ENCODE measurements around the gene CD84. TPM values are rescaled to one million over a fixed set of nuclear protein-coding genes. Genes with fewer than 3 reads are reported as not detected.

The CD84 gene
- total RNA-seq, 2 experiments from 2014 or later, result 32.7 to 36.9 TPM

- H3K9me3 Mint-ChIP-seq, result no peaks in the 10 kb centered on the region
- peaks cover 59% of the 10 kb centered on the region for H3K36me3 ChIP-seq (ENCODE audit: insufficient read depth, low read length)
- no peak overlapping the region for H3K4me3 ChIP-seq (ENCODE audit: low read length)
- DNase-seq (no peak), ATAC-seq (ENCODE audit: poor library complexity) (no peak)
- peaks cover 52% of the 10 kb centered on the region for H3K4me1 Mint-ChIP-seq (ENCODE audit: low read depth)
- H3K27me3 Mint-ChIP-seq, result no peaks in the 10 kb centered on the region
- peaks cover 67% of the 10 kb centered on the region for H3K36me3 Mint-ChIP-seq (ENCODE audit: low read depth)
- H3K4me3 Mint-ChIP-seq, result no peak overlapping the region
- no peaks in the 10 kb centered on the region for H3K27me3 ChIP-seq (ENCODE audit: control insufficient read depth in 1 of 2, insufficient read depth in 2 of 2, low read length in 2 of 2)
- H3K9me3 ChIP-seq (ENCODE audit: control insufficient read depth in 1 of 2, insufficient read depth in 1 of 2, low read length in 2 of 2), result no peaks in the 10 kb centered on the region
- ChIA-PET CTCF (interaction anchor here (1.5 kb wide), 1 partner anchor 59 kb away, joined by 3 read pairs; no protein-coding TSS in a partner anchor), POLR2A (no interaction called here)
- no peak overlapping the region for H3K27ac ChIP-seq (ENCODE audit: low read depth in 1 of 2, low read length in 2 of 2)
- H3K27ac Mint-ChIP-seq, result peak overlapping the region; percentile 39
- intact Hi-C loops (cut with DNase I, micrococcal nuclease), result no loop called here
- H3K4me1 ChIP-seq (ENCODE audit: insufficient read depth, low read length), result peaks cover 29% of the 10 kb centered on the region
- no peak for TF ChIP-seq CTCF (IDR thresholded peaks at IDR 0.05)
Observed at GRCh38 chr1:160547422-160547821, 31.9 kb downstream of the CD84 start.

GRCh38 chr1:160546942-160547341 lies 32.4 kb downstream of the CD84 start:
- Histone ChIP-seq H3K4me1 (ENCODE audit: insufficient read depth, low read length) (peaks cover 32% of the 10 kb centered on the region), H3K4me3 (ENCODE audit: low read length) (no peak overlapping the region), H3K27ac (ENCODE audit: low read depth in 1 of 2, low read length in 2 of 2) (no peak overlapping the region), H3K36me3 (ENCODE audit: insufficient read depth, low read length) (peaks cover 54% of the 10 kb centered on the region), H3K9me3 (ENCODE audit: control insufficient read depth in 1 of 2, insufficient read depth in 1 of 2, low read length in 2 of 2) (no peaks in the 10 kb centered on the region), H3K27me3 (ENCODE audit: control insufficient read depth in 1 of 2, insufficient read depth in 2 of 2, low read length in 2 of 2) (no peaks in the 10 kb centered on the region)
- peak overlapping the region; percentile 39 for H3K27ac Mint-ChIP-seq
- peaks cover 63% of the 10 kb centered on the region for H3K36me3 Mint-ChIP-seq (ENCODE audit: low read depth)
- no peak overlapping the region for H3K4me3 Mint-ChIP-seq
- ATAC-seq (ENCODE audit: poor library complexity) (no peak), DNase-seq (peak in 1 of 14 experiments; percentile 49)
- intact Hi-C loops (cut with DNase I, micrococcal nuclease), result no loop called here
- no peaks in the 10 kb centered on the region for H3K27me3 Mint-ChIP-seq
- POLR2A ChIA-PET, result interaction anchor here (1.7 kb wide), 1 partner anchor 118 kb away, joined by 4 read pairs; no protein-coding TSS in a partner anchor
- H3K4me1 Mint-ChIP-seq (ENCODE audit: low read depth), result peaks cover 52% of the 10 kb centered on the region
- TF ChIP-seq CTCF (IDR thresholded peaks at IDR 0.05), result no peak
- CTCF ChIA-PET, result interaction anchor here (0.9 to 1.5 kb wide), 2 partner anchors 60 kb away, joined by 3 to 5 read pairs; no protein-coding TSS in a partner anchor
- no peaks in the 10 kb centered on the region for H3K9me3 Mint-ChIP-seq

GRCh38 chr1:160544647-160545046 lies 34.6 kb downstream of the CD84 start:
- H3K27me3 Mint-ChIP-seq, result no peaks in the 10 kb centered on the region
- DNase-seq, result peak in 5 of 14 experiments; percentile 21 to 74 (median 62)
- Histone ChIP-seq H3K4me1 (ENCODE audit: insufficient read depth, low read length) (peaks cover 42% of the 10 kb centered on the region), H3K9me3 (ENCODE audit: control insufficient read depth in 1 of 2, insufficient read depth in 1 of 2, low read length in 2 of 2) (no peaks in the 10 kb centered on the region), H3K36me3 (ENCODE audit: insufficient read depth, low read length) (peaks cover 31% of the 10 kb centered on the region), H3K4me3 (ENCODE audit: low read length) (no peak overlapping the region), H3K27ac (ENCODE audit: low read depth in 1 of 2, low read length in 2 of 2) (no peak overlapping the region), H3K27me3 (ENCODE audit: control insufficient read depth in 1 of 2, insufficient read depth in 2 of 2, low read length in 2 of 2) (no peaks in the 10 kb centered on the region)
- POLR2A ChIA-PET, result interaction anchor here (0.9 to 2.5 kb wide), 3 partner anchors 22 to 64 kb away, joined by 3 to 14 read pairs (median 8); partner anchors contain the start of gene SLAMF6
- H3K27ac Mint-ChIP-seq, result peak overlapping the region; percentile 69
- TF ChIP-seq CTCF (IDR thresholded peaks at IDR 0.05), result peak; percentile 71
- H3K4me3 Mint-ChIP-seq, result no peak overlapping the region
- peaks cover 67% of the 10 kb centered on the region for H3K4me1 Mint-ChIP-seq (ENCODE audit: low read depth)
- H3K36me3 Mint-ChIP-seq (ENCODE audit: low read depth), result peaks cover 48% of the 10 kb centered on the region
- ATAC-seq (ENCODE audit: poor library complexity), result peak; percentile 49
- CTCF ChIA-PET, result interaction anchor here (0.7 to 2.5 kb wide), 9 partner anchors 22 to 116 kb away, joined by 3 to 15 read pairs (median 4); no protein-coding TSS in a partner anchor
- no peaks in the 10 kb centered on the region for H3K9me3 Mint-ChIP-seq
- intact Hi-C loops (cut with DNase I, micrococcal nuclease), result loop anchor here (1.0 to 5.0 kb wide), 4 partner anchors 62 to 117 kb away; no protein-coding TSS in a partner anchor
